DOHH2 (cell line): ENCODE measurements around the gene CLCN2.

ENCODE experiments used
- H3F3A ChIP-seq: fragments of 200-600 bp; sonication (generic), shearing (Covaris generic); 2 replicates; pipeline ENCODE4 v1.6.0; 2016; ENCODE audit warnings: antibody characterized with exemption, mild to moderate bottlenecking; ENCODE audit not compliant: control insufficient read depth, insufficient read depth
- H3K27ac ChIP-seq: fragments of 200-600 bp; sonication (generic); 2 replicates; pipeline ENCODE4 v1.5.1; 2014; ENCODE audit warnings: low read depth, mild to moderate bottlenecking, low read length, moderate library complexity
- H3K27me3 ChIP-seq: fragments of 200-600 bp; sonication (generic); 2 replicates; pipeline ENCODE4 v1.6.1; 2014; ENCODE audit warnings: mild to moderate bottlenecking, low read length, mixed read lengths; ENCODE audit not compliant: control insufficient read depth
- H3K36me3 ChIP-seq: fragments of 200-600 bp; sonication (generic); 2 replicates; pipeline ENCODE4 v1.6.1; 2014; ENCODE audit warnings: mild to moderate bottlenecking, low read length, moderate library complexity, mixed read lengths; ENCODE audit not compliant: control insufficient read depth
- H3K4me1 ChIP-seq: fragments of 200-600 bp; sonication (generic); 2 replicates; pipeline ENCODE4 v1.6.1; 2014; ENCODE audit warnings: mild to moderate bottlenecking, low read length, mixed read lengths; ENCODE audit not compliant: control insufficient read depth
- H3K4me2 ChIP-seq: fragments of 200-600 bp; sonication (generic); 2 replicates; pipeline ENCODE4 v1.6.0; 2014; ENCODE audit warnings: mild to moderate bottlenecking, low read length, moderate library complexity
- H3K4me3 ChIP-seq: fragments of 200-600 bp; sonication (generic); 2 replicates; pipeline ENCODE4 v1.5.1; 2014; ENCODE audit warnings: mild to moderate bottlenecking, low read length, mixed read lengths
- H3K79me2 ChIP-seq: fragments of 200-600 bp; sonication (generic); 2 replicates; pipeline ENCODE4 v1.6.1; 2014; ENCODE audit warnings: mild to moderate bottlenecking, low read length, mixed read lengths; ENCODE audit not compliant: control insufficient read depth
- H3K9me2 ChIP-seq: fragments of 200-600 bp; sonication (generic); replicated peaks from 2 replicates; pipeline ENCODE4 v1.6.1; 2014; ENCODE audit warnings: mild to moderate bottlenecking, low read length, mixed read lengths; ENCODE audit not compliant: control insufficient read depth
- H3K9me3 ChIP-seq: fragments of 200-600 bp; sonication (generic); 2 replicates; pipeline ENCODE4 v1.6.1; 2014; ENCODE audit warnings: antibody characterized with exemption, low read length, mixed read lengths; ENCODE audit not compliant: control insufficient read depth, insufficient read depth
- H4K20me1 ChIP-seq: fragments of 200-600 bp; sonication (generic); 2 replicates; pipeline ENCODE4 v1.6.0; 2014; ENCODE audit warnings: low read depth, mild to moderate bottlenecking, antibody characterized with exemption, low read length, moderate library complexity; ENCODE audit not compliant: control insufficient read depth, insufficient read depth
- EZH2phosphoT487 ChIP-seq: fragments of 200-600 bp; sonication (generic); IDR thresholded peaks from 2 replicates; pipeline ENCODE4 v1.6.1; 2017; ENCODE audit warnings: borderline replicate concordance, mild to moderate bottlenecking, antibody characterized with exemption, low read length, moderate library complexity, mixed read lengths
- TF ChIP-seq, protein P1 (sequence below): fragments of 200-600 bp; sonication (generic); IDR thresholded peaks from one replicate; pipeline ENCODE4 v1.5.1; 2014; ENCODE audit warnings: antibody characterized with exemption, mild to moderate bottlenecking, low read depth, low read length; ENCODE audit not compliant: poor library complexity, severe bottlenecking

The CLCN2 gene

DNA sequence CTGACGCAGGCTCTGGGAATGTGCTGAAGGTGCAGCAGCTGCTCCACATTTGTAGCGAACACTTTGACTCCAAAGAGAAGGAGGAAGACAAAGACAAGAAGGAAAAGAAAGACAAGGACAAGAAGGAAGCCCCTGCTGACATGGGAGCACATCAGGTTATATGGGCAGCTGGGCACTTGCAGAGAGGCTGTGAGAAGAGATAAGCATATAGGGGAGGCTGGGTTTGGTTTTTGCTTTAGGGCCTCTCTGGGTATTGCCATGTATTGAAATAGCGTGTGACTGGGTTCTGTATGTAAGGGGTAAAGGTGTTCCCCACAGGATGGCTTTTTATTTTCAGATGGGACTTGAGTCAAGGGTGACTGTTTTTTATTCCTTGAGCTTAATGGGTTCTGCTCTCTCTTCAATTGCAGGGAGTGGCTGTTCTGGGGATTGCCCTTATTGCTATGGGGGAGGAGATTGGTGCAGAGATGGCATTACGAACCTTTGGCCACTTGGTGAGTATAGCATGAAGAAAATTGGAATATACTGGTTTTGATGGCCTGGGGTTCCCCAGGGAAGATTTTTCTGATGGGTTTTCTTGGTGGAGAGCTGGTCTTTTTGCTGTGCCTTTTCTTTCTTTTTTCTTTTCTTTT, 54.9 kb downstream of the CLCN2 start:
- Histone ChIP-seq H3K36me3 (peaks cover 79% of the 10 kb centered on the region), H4K20me1 (no peaks in the 10 kb centered on the region), H3K27ac (no peak overlapping the region), H3K9me3 (no peaks in the 10 kb centered on the region), H3K79me2 (peaks cover 10% of the 10 kb centered on the region), H3F3A (peaks cover under 1% of the 10 kb centered on the region), H3K4me3 (no peak overlapping the region), H3K9me2 (no peaks in the 10 kb centered on the region), H3K4me1 (no peaks in the 10 kb centered on the region), H3K27me3 (no peaks in the 10 kb centered on the region), H3K4me2 (no peak overlapping the region)
- TF ChIP-seq EZH2phosphoT487 = no peak
- TF ChIP-seq, protein P1, sequence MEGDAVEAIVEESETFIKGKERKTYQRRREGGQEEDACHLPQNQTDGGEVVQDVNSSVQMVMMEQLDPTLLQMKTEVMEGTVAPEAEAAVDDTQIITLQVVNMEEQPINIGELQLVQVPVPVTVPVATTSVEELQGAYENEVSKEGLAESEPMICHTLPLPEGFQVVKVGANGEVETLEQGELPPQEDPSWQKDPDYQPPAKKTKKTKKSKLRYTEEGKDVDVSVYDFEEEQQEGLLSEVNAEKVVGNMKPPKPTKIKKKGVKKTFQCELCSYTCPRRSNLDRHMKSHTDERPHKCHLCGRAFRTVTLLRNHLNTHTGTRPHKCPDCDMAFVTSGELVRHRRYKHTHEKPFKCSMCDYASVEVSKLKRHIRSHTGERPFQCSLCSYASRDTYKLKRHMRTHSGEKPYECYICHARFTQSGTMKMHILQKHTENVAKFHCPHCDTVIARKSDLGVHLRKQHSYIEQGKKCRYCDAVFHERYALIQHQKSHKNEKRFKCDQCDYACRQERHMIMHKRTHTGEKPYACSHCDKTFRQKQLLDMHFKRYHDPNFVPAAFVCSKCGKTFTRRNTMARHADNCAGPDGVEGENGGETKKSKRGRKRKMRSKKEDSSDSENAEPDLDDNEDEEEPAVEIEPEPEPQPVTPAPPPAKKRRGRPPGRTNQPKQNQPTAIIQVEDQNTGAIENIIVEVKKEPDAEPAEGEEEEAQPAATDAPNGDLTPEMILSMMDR = no peak

DNA sequence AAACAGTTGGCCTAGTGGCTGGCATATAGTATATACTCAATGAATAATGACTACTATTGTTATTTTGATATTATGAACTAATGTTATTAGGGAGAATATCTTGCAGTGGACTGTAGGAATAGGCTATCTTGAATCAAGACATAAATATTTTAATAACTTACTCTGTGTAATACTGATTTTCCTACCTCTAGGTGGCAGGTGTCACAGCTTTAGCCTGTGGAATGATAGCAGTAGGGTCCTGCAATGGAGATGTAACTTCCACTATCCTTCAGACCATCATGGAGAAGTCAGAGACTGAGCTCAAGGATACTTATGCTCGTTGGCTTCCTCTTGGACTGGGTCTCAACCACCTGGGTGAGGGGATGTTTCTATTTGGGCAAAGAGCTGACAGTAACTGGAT, 55.8 kb downstream of the CLCN2 start:
- Histone ChIP-seq H3K79me2 (peaks cover 18% of the 10 kb centered on the region), H3K36me3 (peaks cover 87% of the 10 kb centered on the region), H3K27ac (no peak overlapping the region), H3K9me3 (no peaks in the 10 kb centered on the region), H4K20me1 (no peaks in the 10 kb centered on the region), H3F3A (no peaks in the 10 kb centered on the region), H3K4me2 (no peak overlapping the region), H3K4me3 (no peak overlapping the region), H3K4me1 (peaks cover 2% of the 10 kb centered on the region), H3K27me3 (no peaks in the 10 kb centered on the region), H3K9me2 (no peaks in the 10 kb centered on the region)
- TF ChIP-seq, protein P1 = peak; percentile 61
- TF ChIP-seq EZH2phosphoT487 = no peak

DNA sequence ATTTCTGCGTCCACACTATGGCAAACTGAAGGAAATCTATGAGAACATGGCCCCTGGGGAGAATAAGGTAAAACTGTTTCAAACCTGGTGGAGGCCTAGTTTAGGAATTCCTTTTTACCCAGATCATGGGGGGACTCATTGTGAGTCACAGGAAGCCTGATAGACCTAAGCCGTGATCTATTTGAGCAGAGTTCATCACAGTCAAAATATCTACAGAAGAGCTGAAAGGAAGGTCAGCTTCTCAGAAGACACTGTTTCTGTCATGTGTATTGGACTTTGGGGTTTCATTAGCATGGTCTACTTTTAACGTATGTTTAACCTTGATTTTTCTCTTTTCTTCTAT, 61.1 kb downstream of the CLCN2 start:
- Histone ChIP-seq H3K79me2 (peaks cover 33% of the 10 kb centered on the region), H3K9me3 (no peaks in the 10 kb centered on the region), H3K4me3 (peak overlapping the region; percentile 82), H3F3A (peaks cover 3% of the 10 kb centered on the region; the same call in 1 of the 2 replicates), H4K20me1 (peaks cover 9% of the 10 kb centered on the region; the same call in 1 of the 2 replicates), H3K9me2 (no peaks in the 10 kb centered on the region), H3K27me3 (0 out of 2 replicates have a peak, but pooled peaks cover 4% of the 10 kb centered on the region), H3K4me2 (peak overlapping the region; percentile 67), H3K36me3 (peaks cover 61% of the 10 kb centered on the region), H3K27ac (no peak overlapping the region), H3K4me1 (peaks cover 16% of the 10 kb centered on the region)
- TF ChIP-seq, protein P1 = no peak
- no peak for TF ChIP-seq EZH2phosphoT487
